Measurements from ENCODE around the gene PPP1R36. TPM values are rescaled to one million over a fixed set of nuclear protein-coding genes. Genes with fewer than 3 reads are reported as not detected.

The PPP1R36 gene
- total and polyA plus RNA-seq, 2 of the 13 experiments (the other 11 are each of a cell fraction or from before 2014, with no cell fraction given): 0.11 to 0.17 TPM

DNA sequence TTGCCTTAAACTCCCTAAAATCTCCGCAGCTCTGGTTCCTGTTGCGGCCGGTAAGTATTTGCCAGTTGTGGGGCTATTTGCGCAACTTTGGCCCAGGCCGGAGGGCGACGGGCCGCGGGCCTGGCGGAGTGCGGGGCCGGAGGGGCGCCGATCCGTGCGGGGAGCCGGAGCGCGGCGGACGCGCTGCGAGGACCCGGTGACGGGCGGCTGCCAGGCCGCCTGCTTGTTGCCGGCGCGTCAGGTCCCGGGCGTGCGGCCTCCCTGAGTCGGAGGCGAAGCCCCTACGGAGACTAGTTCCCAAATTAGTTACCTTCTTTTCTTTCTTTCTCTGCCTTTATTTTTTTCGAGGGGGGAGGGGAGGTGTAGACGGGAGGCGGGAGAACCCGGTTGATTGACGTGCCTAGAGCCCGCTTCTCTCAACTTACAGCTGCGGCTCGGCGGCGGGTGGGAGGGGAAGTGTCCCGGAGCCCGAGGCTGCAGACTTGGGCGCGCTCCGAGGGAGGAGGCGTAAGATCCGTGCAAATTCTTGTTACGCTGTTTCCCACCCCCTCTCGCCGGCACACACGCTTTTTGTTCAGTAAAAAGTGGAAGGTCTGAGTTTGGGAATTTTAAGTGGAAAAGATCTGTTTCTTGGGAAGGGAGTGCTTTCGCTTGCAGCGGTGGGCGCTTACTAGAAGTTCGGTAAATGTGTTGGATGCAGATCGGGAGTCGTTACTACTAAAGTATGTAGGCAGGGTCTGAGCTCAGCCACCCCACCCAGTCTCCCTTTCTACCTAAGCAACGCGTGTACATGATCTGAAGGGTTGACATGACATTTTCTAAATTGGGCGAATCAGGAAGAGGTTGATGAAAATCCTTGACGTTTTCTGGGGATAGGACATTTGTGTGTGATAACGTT, 44.6 kb upstream of the PPP1R36 start:
- no peaks in the 10 kb centered on the region for H3K9me3 ChIP-seq (ENCODE audit: low read length)
- ATAC-seq: peak; percentile 28
- H3K4me1 ChIP-seq (ENCODE audit: insufficient read depth, low read length): peaks cover 69% of the 10 kb centered on the region
- peak; percentile 67 for DNase-seq (ENCODE audit: low spot score)
- H3K9ac ChIP-seq (ENCODE audit: insufficient read depth, low read depth, low read length): peak overlapping the region; percentile 95
- H3K27me3 ChIP-seq (ENCODE audit: control insufficient read depth in 1 of 2, insufficient read depth in 2 of 2, low read length in 2 of 2): no peaks in the 10 kb centered on the region; a peak in 1 of 5 replicates
- H3K36me3 ChIP-seq (replicated peaks in 1 of 2; ENCODE audit: control insufficient read depth in 1 of 2, insufficient read depth in 2 of 2, low read length in 2 of 2): no peaks in the 10 kb centered on the region
- peak overlapping the region; percentile 75 to 98 (median 93) for H3K4me3 ChIP-seq (replicated peaks in 1 of 3; ENCODE audit: insufficient read depth in 1 of 3, low read depth in 2 of 3, low read length in 3 of 3)
- H3K27ac ChIP-seq (ENCODE audit: extremely low read length, insufficient read depth, low read length): peak overlapping the region; percentile 99
- intact Hi-C loops (cut with micrococcal nuclease; ENCODE audit: unreplicated experiment): no loop called here
- FAIRE-seq: no peak
- CTCF ChIA-PET (ENCODE audit: low intra/inter-chr PET ratio, low total read pairs): no interaction called here
- POLR2A ChIA-PET: interaction anchor here (0.8 to 1.9 kb wide), 12 partner anchors 9 to 434 kb away, joined by 3 to 17 read pairs (median 4); partner anchors contain the start of genes HSPA2 and MTHFD1
- in situ Hi-C loops (cut with HindIII; ENCODE audit: extremely low pct_ligation_motif_present, low pct_unique_long_range_greater_than_20kb): no loop called here
- H2AFZ ChIP-seq (ENCODE audit: low read length): no peak overlapping the region
- BruUV-seq (replicated peaks): TSS peak; percentile 51
- H3K4me2 ChIP-seq (ENCODE audit: low read depth, low read length): peak overlapping the region; percentile 91
- peaks cover 61% of the 10 kb centered on the region for H3K79me2 ChIP-seq (ENCODE audit: insufficient read depth, low read length)
- peaks cover 26% of the 10 kb centered on the region for H4K20me1 ChIP-seq (ENCODE audit: insufficient read depth, low read length)
- WGBS (ENCODE audit: low lambda C conversion rate): 2% methylated on average over 35 of the region's 68 CpGs
- TF ChIP-seq ZNF296 (CRISPR knock-in tag; conservative IDR thresholded peaks at IDR 0.05) (no peak), ZNF547 (CRISPR knock-in tag; IDR thresholded peaks at IDR 0.05) (peak; percentile 2; the same call in 1 of the 2 replicates), DDIT3 (CRISPR knock-in tag; IDR thresholded peaks at IDR 0.05) (no peak), PTBP1 (IDR thresholded peaks at IDR 0.05; ENCODE audit: low read depth, low read length, poor library complexity, severe bottlenecking) (no peak), SKIL (CRISPR knock-in tag; IDR thresholded peaks at IDR 0.05; ENCODE audit: borderline replicate concordance) (no peak), MATR3 (CRISPR knock-in tag; IDR thresholded peaks at IDR 0.05) (no peak), NFKBIZ (CRISPR knock-in tag; IDR thresholded peaks at IDR 0.05) (no peak), ZNF329 (CRISPR knock-in tag; IDR thresholded peaks at IDR 0.05; ENCODE audit: low read depth) (no peak), MYC (CRISPR knock-in tag; IDR thresholded peaks at IDR 0.05; ENCODE audit: borderline replicate concordance) (peak; percentile 2; the same call in 1 of the 2 replicates), IRX3 (CRISPR knock-in tag; IDR thresholded peaks at IDR 0.05; ENCODE audit: borderline replicate concordance, low read depth) (peak; percentile 46; the same call in 1 of the 2 replicates), ZFP90 (CRISPR knock-in tag; IDR thresholded peaks at IDR 0.05; ENCODE audit: borderline replicate concordance) (no peak), FOXK1 (CRISPR knock-in tag; IDR thresholded peaks at IDR 0.05; ENCODE audit: borderline replicate concordance, low read depth) (no peak), MED13 (CRISPR knock-in tag; IDR thresholded peaks at IDR 0.05) (no peak), YEATS2 (CRISPR knock-in tag; IDR thresholded peaks at IDR 0.05; ENCODE audit: borderline replicate concordance) (no peak), GLI4 (CRISPR knock-in tag; IDR thresholded peaks at IDR 0.05; ENCODE audit: borderline replicate concordance) (no peak), SCMH1 (CRISPR knock-in tag; IDR thresholded peaks at IDR 0.05; ENCODE audit: borderline replicate concordance) (no peak), SIN3B (IDR thresholded peaks at IDR 0.05; ENCODE audit: low read length) (no peak), ZMYM3 (CRISPR knock-in tag; IDR thresholded peaks at IDR 0.05) (no peak), ZNF354B (CRISPR knock-in tag; IDR thresholded peaks at IDR 0.05) (no peak), FIP1L1 (IDR thresholded peaks at IDR 0.05; ENCODE audit: borderline replicate concordance, insufficient read depth, low read depth, low read length) (no peak)

Data from HepG2 (cell line).